ENCODE measurements around the gene NTPCR.
"Not testable (repeated sequence)": the region's sequence is repeated elsewhere in the genome, so short reads cannot be mapped to it uniquely, and the experiment has no call there.

The NTPCR gene

GRCh38 chr1:232950197-232951176, at the start of gene NTPCR:
NTPCR (plus strand) TSS chr1:232950611; CDS start chr1:232950711, 100 bp downstream.
- peak within 1 kb of the TSS; percentile 59 to 96 (median 86) for H3K27ac ChIP-seq
- H3K4me3 ChIP-seq, result peak within 1 kb of the TSS; percentile 68 to 87 (median 81)

GRCh38 chr1:232900818-232901217, 49.6 kb upstream of the NTPCR start:
- H3K4me3 ChIP-seq, result no peak overlapping the region
- H3K27ac ChIP-seq, result no peak overlapping the region

GRCh38 chr1:232901255-232901654, 49.2 kb upstream of the NTPCR start:
- no peak overlapping the region for H3K4me3 ChIP-seq
- no peak overlapping the region for H3K27ac ChIP-seq

- Histone ChIP-seq H3K27ac (no peak overlapping the region), H3K4me3 (no peak overlapping the region)
Measured at GRCh38 chr1:232902774-232903350, 47.5 kb upstream of the NTPCR start.

GRCh38 chr1:232904131-232904530, 46.3 kb upstream of the NTPCR start:
- Histone ChIP-seq H3K27ac (no peak overlapping the region), H3K4me3 (no peak overlapping the region)

GRCh38 chr1:232904566-232904965, 45.8 kb upstream of the NTPCR start:
- Histone ChIP-seq H3K4me3 (no peak overlapping the region), H3K27ac (no peak overlapping the region)

GRCh38 chr1:232905331-232906034, 44.9 kb upstream of the NTPCR start:
- no peak overlapping the region for H3K4me3 ChIP-seq
- H3K27ac ChIP-seq, result no peak overlapping the region

GRCh38 chr1:232906441-232906840, 44.0 kb upstream of the NTPCR start:
- no peak overlapping the region for H3K27ac ChIP-seq
- H3K4me3 ChIP-seq, result no peak overlapping the region

- no peak overlapping the region for H3K27ac ChIP-seq
- H3K4me3 ChIP-seq, result no peak overlapping the region
Measured at GRCh38 chr1:232908831-232909230, 41.6 kb upstream of the NTPCR start.

GRCh38 chr1:232909752-232910151, 40.7 kb upstream of the NTPCR start:
- no peak overlapping the region for H3K4me3 ChIP-seq
- no peak overlapping the region for H3K27ac ChIP-seq

GRCh38 chr1:232911027-232911599, 39.3 kb upstream of the NTPCR start:
- H3K27ac ChIP-seq, result no peak overlapping the region
- no peak overlapping the region for H3K4me3 ChIP-seq

- no peak overlapping the region for H3K27ac ChIP-seq
- H3K4me3 ChIP-seq, result no peak overlapping the region
Measured at GRCh38 chr1:232912845-232913580, 37.4 kb upstream of the NTPCR start.

- H3K27ac ChIP-seq, H3K4me3 ChIP-seq: not testable (repeated sequence)
Measured at GRCh38 chr1:232914271-232914670, 36.1 kb upstream of the NTPCR start.

- Histone ChIP-seq H3K27ac (no peak overlapping the region), H3K4me3 (no peak overlapping the region)
Measured at GRCh38 chr1:232915212-232915611, 35.2 kb upstream of the NTPCR start.

GRCh38 chr1:232917053-232917452, 33.4 kb upstream of the NTPCR start:
- no peak overlapping the region for H3K4me3 ChIP-seq
- H3K27ac ChIP-seq, result no peak overlapping the region

GRCh38 chr1:232921381-232921780, 29.0 kb upstream of the NTPCR start:
- Histone ChIP-seq H3K4me3 (no peak overlapping the region), H3K27ac (peak overlapping the region in 3 of 21 experiments; percentile 17 to 67 (median 63))

- peak overlapping the region in 7 of 21 experiments; percentile 5 to 79 (median 39) for H3K27ac ChIP-seq
- H3K4me3 ChIP-seq, result no peak overlapping the region
Measured at GRCh38 chr1:232922485-232922884, 27.9 kb upstream of the NTPCR start.

GRCh38 chr1:232923739-232924386, 26.5 kb upstream of the NTPCR start:
- Histone ChIP-seq H3K27ac (peak overlapping the region in 7 of 21 experiments; percentile 15 to 79 (median 66)), H3K4me3 (no peak overlapping the region)

- H3K4me3 ChIP-seq, result no peak overlapping the region
- peak overlapping the region in 1 of 21 experiments; percentile 71 for H3K27ac ChIP-seq
Measured at GRCh38 chr1:232924874-232925273, 25.5 kb upstream of the NTPCR start.
